Endothelial cell of umbilical vein (primary cell): ENCODE results near the gene CYP17A1.

ENCODE experiments used
- CTCF ChIP-seq, 2 donors: IDR thresholded peaks; 1 replicate in 1 of 2; 2 replicates in 1 of 2; pipeline ENCODE4 v1.5.1; 2011; ENCODE audit warnings: low read length in 2 of 2, mild to moderate bottlenecking in 2 of 2, moderate library complexity in 2 of 2, control low read depth in 1 of 2, inconsistent platforms in 1 of 2, low read depth in 1 of 2; ENCODE audit not compliant: insufficient read depth in 1 of 2; ENCODE audit errors: extremely low read depth in 1 of 2
- POLR2AphosphoS5 ChIP-seq: IDR thresholded peaks from 2 replicates; pipeline ENCODE4 v1.6.1; 2012; ENCODE audit warnings: low read depth, mild to moderate bottlenecking, control low read depth, low read length, moderate library complexity; ENCODE audit not compliant: insufficient read depth

GRCh38 chr10:102832987-102833386 is 4.2 kb downstream of the CYP17A1 start:
- TF ChIP-seq CTCF (IDR thresholded peaks at IDR 0.05; ENCODE audit: extremely low read depth in 1 of 2, insufficient read depth in 1 of 2, low read depth in 1 of 2, low read length in 2 of 2) = no peak
- no peak for TF ChIP-seq POLR2AphosphoS5
